ENCODE data around the gene SEZ6L2. TPM values are rescaled to one million over a fixed set of nuclear protein-coding genes. Genes with fewer than 3 reads are reported as not detected.

The SEZ6L2 gene
- total and polyA plus RNA-seq, 2 of the 13 experiments (the other 11 are each of a cell fraction or from before 2014, with no cell fraction given): 14.9 to 16.9 TPM

DNA sequence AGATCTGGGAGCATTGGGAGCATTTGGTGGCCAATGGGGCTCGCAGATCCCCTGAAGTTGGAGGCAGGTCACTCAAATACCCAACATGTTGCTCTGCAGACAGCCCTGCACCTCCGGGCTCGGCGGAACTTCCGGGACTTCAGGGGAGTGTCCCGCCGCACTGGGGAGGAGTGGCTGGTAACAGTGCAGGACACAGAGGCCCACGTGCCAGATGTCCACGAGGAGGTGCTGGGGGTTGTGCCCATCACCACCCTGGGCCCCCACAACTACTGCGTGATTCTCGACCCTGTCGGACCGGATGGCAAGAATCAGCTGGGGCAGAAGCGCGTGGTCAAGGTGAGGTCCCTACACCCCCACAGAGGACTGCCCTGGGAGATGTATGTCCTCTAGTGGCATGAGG is 62.7 kb downstream of the SEZ6L2 start:
- intact Hi-C loops (cut with micrococcal nuclease; ENCODE audit: unreplicated experiment) (no loop called here), in situ Hi-C loops (cut with HindIII; ENCODE audit: extremely low pct_ligation_motif_present, low pct_unique_long_range_greater_than_20kb) (no loop called here)
- H3K27me3 ChIP-seq (ENCODE audit: control insufficient read depth in 1 of 2, insufficient read depth in 2 of 2, low read length in 2 of 2): no peaks in the 10 kb centered on the region
- FAIRE-seq: no peak
- WGBS (ENCODE audit: low lambda C conversion rate): 98% methylated on average over 3 of the region's 15 CpGs
- no peak overlapping the region for H3K4me3 ChIP-seq (replicated peaks in 1 of 3; ENCODE audit: insufficient read depth in 1 of 3, low read depth in 2 of 3, low read length in 3 of 3)
- no peaks in the 10 kb centered on the region for H3K4me1 ChIP-seq (ENCODE audit: insufficient read depth, low read length)
- no peak overlapping the region for H3K27ac ChIP-seq (ENCODE audit: extremely low read length, insufficient read depth, low read length)
- H3K79me2 ChIP-seq (ENCODE audit: insufficient read depth, low read length): no peaks in the 10 kb centered on the region
- H4K20me1 ChIP-seq (ENCODE audit: insufficient read depth, low read length): no peaks in the 10 kb centered on the region
- no peak overlapping the region for H2AFZ ChIP-seq (ENCODE audit: low read length)
- H3K36me3 ChIP-seq (replicated peaks in 1 of 2; ENCODE audit: control insufficient read depth in 1 of 2, insufficient read depth in 2 of 2, low read length in 2 of 2): peaks cover 5 to 13% of the 10 kb centered on the region in 2 experiments; a peak in 4 of 5 replicates
- TF ChIP-seq, protein P1, sequence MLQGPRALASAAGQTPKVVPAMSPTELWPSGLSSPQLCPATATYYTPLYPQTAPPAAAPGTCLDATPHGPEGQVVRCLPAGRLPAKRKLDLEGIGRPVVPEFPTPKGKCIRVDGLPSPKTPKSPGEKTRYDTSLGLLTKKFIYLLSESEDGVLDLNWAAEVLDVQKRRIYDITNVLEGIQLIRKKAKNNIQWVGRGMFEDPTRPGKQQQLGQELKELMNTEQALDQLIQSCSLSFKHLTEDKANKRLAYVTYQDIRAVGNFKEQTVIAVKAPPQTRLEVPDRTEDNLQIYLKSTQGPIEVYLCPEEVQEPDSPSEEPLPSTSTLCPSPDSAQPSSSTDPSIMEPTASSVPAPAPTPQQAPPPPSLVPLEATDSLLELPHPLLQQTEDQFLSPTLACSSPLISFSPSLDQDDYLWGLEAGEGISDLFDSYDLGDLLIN (CRISPR knock-in tag; IDR thresholded peaks at IDR 0.05; ENCODE audit: borderline replicate concordance): no peak
- ATAC-seq: no peak
- DNase-seq (ENCODE audit: low spot score): no peak
- no peak overlapping the region for H3K4me2 ChIP-seq (ENCODE audit: low read depth, low read length)
- no peak overlapping the region for H3K9ac ChIP-seq (ENCODE audit: insufficient read depth, low read depth, low read length)
- CTCF ChIA-PET (ENCODE audit: low intra/inter-chr PET ratio, low total read pairs): interaction anchor here (0.6 kb wide), 1 partner anchor 130 kb away, joined by 3 read pairs; no protein-coding TSS in a partner anchor
- no TSS peak for BruUV-seq (replicated peaks)
- H3K9me3 ChIP-seq (ENCODE audit: low read length): no peaks in the 10 kb centered on the region
- POLR2A ChIA-PET: interaction anchor here (1.4 kb wide), 1 partner anchor 12 kb away, joined by 3 read pairs; no protein-coding TSS in a partner anchor

DNA sequence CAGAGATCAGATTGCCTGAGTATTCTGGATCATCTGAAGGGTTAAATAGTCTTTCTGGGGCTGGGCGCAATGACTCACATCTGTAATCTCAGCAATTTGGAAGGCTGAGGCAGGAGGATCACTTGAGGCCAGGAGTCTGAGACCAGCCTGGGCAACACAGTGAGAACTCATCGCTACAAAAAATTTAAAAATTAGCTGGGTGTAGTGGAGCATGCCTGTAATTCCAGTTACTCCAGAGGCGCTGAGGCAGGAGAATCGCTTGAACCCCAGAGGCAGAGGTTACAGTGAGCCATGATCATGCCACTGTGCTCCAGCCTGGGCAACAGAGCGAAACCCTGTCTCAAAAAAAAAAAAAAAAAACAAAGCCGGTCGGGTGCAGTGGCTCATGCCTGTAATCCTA is 63.4 kb downstream of the SEZ6L2 start:
- Histone ChIP-seq H3K4me1 (ENCODE audit: insufficient read depth, low read length) (no peaks in the 10 kb centered on the region), H3K4me3 (replicated peaks in 1 of 3; ENCODE audit: insufficient read depth in 1 of 3, low read depth in 2 of 3, low read length in 3 of 3) (no peak overlapping the region), H3K36me3 (replicated peaks in 1 of 2; ENCODE audit: control insufficient read depth in 1 of 2, insufficient read depth in 2 of 2, low read length in 2 of 2) (peaks cover 5 to 13% of the 10 kb centered on the region in 2 experiments; a peak in 4 of 5 replicates), H3K9ac (ENCODE audit: insufficient read depth, low read depth, low read length) (no peak overlapping the region), H3K27me3 (ENCODE audit: control insufficient read depth in 1 of 2, insufficient read depth in 2 of 2, low read length in 2 of 2) (no peaks in the 10 kb centered on the region), H3K4me2 (ENCODE audit: low read depth, low read length) (no peak overlapping the region), H4K20me1 (ENCODE audit: insufficient read depth, low read length) (no peaks in the 10 kb centered on the region), H3K79me2 (ENCODE audit: insufficient read depth, low read length) (no peaks in the 10 kb centered on the region), H3K27ac (ENCODE audit: extremely low read length, insufficient read depth, low read length) (no peak overlapping the region), H2AFZ (ENCODE audit: low read length) (no peak overlapping the region), H3K9me3 (ENCODE audit: low read length) (no peaks in the 10 kb centered on the region)
- in situ Hi-C loops (cut with HindIII; ENCODE audit: extremely low pct_ligation_motif_present, low pct_unique_long_range_greater_than_20kb) (no loop called here), intact Hi-C loops (cut with micrococcal nuclease; ENCODE audit: unreplicated experiment) (no loop called here)
- 93% methylated on average over 7 of the region's 7 CpGs for WGBS (ENCODE audit: low lambda C conversion rate)
- ATAC-seq (no peak), FAIRE-seq (no peak), DNase-seq (ENCODE audit: low spot score) (no peak)
- POLR2A ChIA-PET: interaction anchor here (0.6 to 1.7 kb wide), 3 partner anchors 13 to 159 kb away, joined by 3 read pairs; partner anchors contain the start of gene CDIPT
- no TSS peak for BruUV-seq (replicated peaks)
- CTCF ChIA-PET (ENCODE audit: low intra/inter-chr PET ratio, low total read pairs): no interaction called here
- no peak for TF ChIP-seq RFX1 (IDR thresholded peaks at IDR 0.05)
- no peak for TF ChIP-seq KDM3A (CRISPR knock-in tag; IDR thresholded peaks at IDR 0.05; ENCODE audit: low read depth)
- TF ChIP-seq, protein P2, sequence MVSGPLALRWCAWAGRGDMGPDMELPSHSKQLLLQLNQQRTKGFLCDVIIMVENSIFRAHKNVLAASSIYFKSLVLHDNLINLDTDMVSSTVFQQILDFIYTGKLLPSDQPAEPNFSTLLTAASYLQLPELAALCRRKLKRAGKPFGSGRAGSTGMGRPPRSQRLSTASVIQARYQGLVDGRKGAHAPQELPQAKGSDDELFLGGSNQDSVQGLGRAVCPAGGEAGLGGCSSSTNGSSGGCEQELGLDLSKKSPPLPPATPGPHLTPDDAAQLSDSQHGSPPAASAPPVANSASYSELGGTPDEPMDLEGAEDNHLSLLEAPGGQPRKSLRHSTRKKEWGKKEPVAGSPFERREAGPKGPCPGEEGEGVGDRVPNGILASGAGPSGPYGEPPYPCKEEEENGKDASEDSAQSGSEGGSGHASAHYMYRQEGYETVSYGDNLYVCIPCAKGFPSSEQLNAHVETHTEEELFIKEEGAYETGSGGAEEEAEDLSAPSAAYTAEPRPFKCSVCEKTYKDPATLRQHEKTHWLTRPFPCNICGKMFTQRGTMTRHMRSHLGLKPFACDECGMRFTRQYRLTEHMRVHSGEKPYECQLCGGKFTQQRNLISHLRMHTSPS (CRISPR knock-in tag; IDR thresholded peaks at IDR 0.05; ENCODE audit: low read depth): no peak
- TF ChIP-seq ZC3H4 (CRISPR knock-in tag; IDR thresholded peaks at IDR 0.05; ENCODE audit: borderline replicate concordance): no peak
- no peak for TF ChIP-seq SNRNP70 (IDR thresholded peaks at IDR 0.05; ENCODE audit: low read depth, low read length)
- TF ChIP-seq, protein P3, sequence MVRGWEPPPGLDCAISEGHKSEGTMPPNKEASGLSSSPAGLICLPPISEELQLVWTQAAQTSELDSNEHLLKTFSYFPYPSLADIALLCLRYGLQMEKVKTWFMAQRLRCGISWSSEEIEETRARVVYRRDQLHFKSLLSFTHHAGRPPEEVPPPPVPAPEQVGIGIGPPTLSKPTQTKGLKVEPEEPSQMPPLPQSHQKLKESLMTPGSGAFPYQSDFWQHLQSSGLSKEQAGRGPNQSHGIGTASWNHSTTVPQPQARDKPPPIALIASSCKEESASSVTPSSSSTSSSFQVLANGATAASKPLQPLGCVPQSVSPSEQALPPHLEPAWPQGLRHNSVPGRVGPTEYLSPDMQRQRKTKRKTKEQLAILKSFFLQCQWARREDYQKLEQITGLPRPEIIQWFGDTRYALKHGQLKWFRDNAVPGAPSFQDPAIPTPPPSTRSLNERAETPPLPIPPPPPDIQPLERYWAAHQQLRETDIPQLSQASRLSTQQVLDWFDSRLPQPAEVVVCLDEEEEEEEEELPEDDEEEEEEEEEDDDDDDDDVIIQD (CRISPR knock-in tag; IDR thresholded peaks at IDR 0.05; ENCODE audit: low read depth): no peak
- no peak for TF ChIP-seq CHD4 (IDR thresholded peaks at IDR 0.05; ENCODE audit: borderline replicate concordance, low read length)
- TF ChIP-seq, protein P4, sequence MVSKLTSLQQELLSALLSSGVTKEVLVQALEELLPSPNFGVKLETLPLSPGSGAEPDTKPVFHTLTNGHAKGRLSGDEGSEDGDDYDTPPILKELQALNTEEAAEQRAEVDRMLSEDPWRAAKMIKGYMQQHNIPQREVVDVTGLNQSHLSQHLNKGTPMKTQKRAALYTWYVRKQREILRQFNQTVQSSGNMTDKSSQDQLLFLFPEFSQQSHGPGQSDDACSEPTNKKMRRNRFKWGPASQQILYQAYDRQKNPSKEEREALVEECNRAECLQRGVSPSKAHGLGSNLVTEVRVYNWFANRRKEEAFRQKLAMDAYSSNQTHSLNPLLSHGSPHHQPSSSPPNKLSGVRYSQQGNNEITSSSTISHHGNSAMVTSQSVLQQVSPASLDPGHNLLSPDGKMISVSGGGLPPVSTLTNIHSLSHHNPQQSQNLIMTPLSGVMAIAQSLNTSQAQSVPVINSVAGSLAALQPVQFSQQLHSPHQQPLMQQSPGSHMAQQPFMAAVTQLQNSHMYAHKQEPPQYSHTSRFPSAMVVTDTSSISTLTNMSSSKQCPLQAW (CRISPR knock-in tag; IDR thresholded peaks at IDR 0.05): no peak
- no peak for TF ChIP-seq ZNF160 (CRISPR knock-in tag; IDR thresholded peaks at IDR 0.05)
- TF ChIP-seq DMAP1 (CRISPR knock-in tag; IDR thresholded peaks at IDR 0.05): no peak
- TF ChIP-seq, protein P5, sequence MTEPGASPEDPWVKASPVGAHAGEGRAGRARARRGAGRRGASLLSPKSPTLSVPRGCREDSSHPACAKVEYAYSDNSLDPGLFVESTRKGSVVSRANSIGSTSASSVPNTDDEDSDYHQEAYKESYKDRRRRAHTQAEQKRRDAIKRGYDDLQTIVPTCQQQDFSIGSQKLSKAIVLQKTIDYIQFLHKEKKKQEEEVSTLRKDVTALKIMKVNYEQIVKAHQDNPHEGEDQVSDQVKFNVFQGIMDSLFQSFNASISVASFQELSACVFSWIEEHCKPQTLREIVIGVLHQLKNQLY (CRISPR knock-in tag; IDR thresholded peaks at IDR 0.05): no peak

All from HepG2 (cell line).